GM21447 (cell line): ENCODE results near the gene SKA3.

Source experiments
- ATAC-seq: cut with Tn5 transposase; IDR thresholded peaks from one replicate; pipeline ENCODE4 v1.9.1; 2021; ENCODE audit not compliant: unreplicated experiment

SKA3 gene

GRCh38 chr13:21117104-21117809 is 59.1 kb downstream of the SKA3 start:
- no peak for ATAC-seq

GRCh38 chr13:21116141-21116540 is 60.2 kb downstream of the SKA3 start:
- no peak for ATAC-seq

- no peak for ATAC-seq
Observed at GRCh38 chr13:21115231-21115630, 61.1 kb downstream of the SKA3 start.

GRCh38 chr13:21111546-21111945 is 64.8 kb downstream of the SKA3 start:
- ATAC-seq = no peak

- no peak for ATAC-seq
Observed at GRCh38 chr13:21109168-21109567, 67.2 kb downstream of the SKA3 start.

DNA sequence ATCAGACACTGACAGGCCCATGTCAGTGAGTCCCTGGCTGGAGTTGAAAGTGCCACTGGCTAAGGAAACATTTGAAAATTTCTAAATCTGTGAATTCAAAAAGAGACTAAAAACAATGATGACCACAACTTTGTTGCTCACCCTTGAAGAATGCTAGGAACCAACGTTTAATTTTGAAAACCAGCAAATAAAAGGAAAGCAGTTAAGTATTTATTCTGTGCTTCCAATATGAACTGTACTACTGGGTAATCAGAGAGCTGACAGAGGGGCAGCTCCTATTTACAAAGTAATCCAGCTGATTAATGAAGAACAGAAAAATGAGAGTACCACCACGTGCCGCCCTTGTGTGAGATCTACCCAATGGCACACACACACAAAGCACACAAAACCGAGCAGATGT is 70.3 kb downstream of the SKA3 start:
- no peak for ATAC-seq

GRCh38 chr13:21104199-21105019 is 71.9 kb downstream of the SKA3 start:
- no peak for ATAC-seq
